ENCODE measurements around the gene LAMB4.

- no peak for TF ChIP-seq SP1 (IDR thresholded peaks at IDR 0.05)
- TF ChIP-seq CTBP1 (IDR thresholded peaks at IDR 0.05; ENCODE audit: borderline replicate concordance), result no peak
- TF ChIP-seq BHLHE40 (IDR thresholded peaks at IDR 0.05; ENCODE audit: borderline replicate concordance), result no peak
- no peak for TF ChIP-seq ELF4 (IDR thresholded peaks at IDR 0.05)
- no peak for TF ChIP-seq LEF1 (IDR thresholded peaks at IDR 0.05; ENCODE audit: borderline replicate concordance)
- no peak for TF ChIP-seq FOXM1 (IDR thresholded peaks at IDR 0.05; ENCODE audit: borderline replicate concordance)
- TF ChIP-seq, protein P1, sequence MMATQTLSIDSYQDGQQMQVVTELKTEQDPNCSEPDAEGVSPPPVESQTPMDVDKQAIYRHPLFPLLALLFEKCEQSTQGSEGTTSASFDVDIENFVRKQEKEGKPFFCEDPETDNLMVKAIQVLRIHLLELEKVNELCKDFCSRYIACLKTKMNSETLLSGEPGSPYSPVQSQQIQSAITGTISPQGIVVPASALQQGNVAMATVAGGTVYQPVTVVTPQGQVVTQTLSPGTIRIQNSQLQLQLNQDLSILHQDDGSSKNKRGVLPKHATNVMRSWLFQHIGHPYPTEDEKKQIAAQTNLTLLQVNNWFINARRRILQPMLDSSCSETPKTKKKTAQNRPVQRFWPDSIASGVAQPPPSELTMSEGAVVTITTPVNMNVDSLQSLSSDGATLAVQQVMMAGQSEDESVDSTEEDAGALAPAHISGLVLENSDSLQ (IDR thresholded peaks at IDR 0.05), result no peak
- no peak for TF ChIP-seq FOXK2 (IDR thresholded peaks at IDR 0.05)
- no peak for TF ChIP-seq TARDBP (IDR thresholded peaks at IDR 0.05)
- no peak for TF ChIP-seq FOXA1 (IDR thresholded peaks at IDR 0.05)
- no peak for TF ChIP-seq SUZ12 (IDR thresholded peaks at IDR 0.05)
- no peak for TF ChIP-seq ARNT (IDR thresholded peaks at IDR 0.05)
- no peak for TF ChIP-seq HDGF (IDR thresholded peaks at IDR 0.05; ENCODE audit: borderline replicate concordance)
Measured at GRCh38 chr7:108094346-108094745, 35.8 kb downstream of the LAMB4 start.
